NB4 (cell line): ENCODE results near the gene MRPL53.

Experiments
- CTCF ChIP-seq: IDR thresholded peaks from one replicate; pipeline ENCODE4 v1.5.1; 2012; ENCODE audit warnings: low read depth, low read length
- MAX ChIP-seq: IDR thresholded peaks from 2 replicates; pipeline ENCODE4 v1.6.1; 2011; ENCODE audit warnings: low read depth, low read length

DNA sequence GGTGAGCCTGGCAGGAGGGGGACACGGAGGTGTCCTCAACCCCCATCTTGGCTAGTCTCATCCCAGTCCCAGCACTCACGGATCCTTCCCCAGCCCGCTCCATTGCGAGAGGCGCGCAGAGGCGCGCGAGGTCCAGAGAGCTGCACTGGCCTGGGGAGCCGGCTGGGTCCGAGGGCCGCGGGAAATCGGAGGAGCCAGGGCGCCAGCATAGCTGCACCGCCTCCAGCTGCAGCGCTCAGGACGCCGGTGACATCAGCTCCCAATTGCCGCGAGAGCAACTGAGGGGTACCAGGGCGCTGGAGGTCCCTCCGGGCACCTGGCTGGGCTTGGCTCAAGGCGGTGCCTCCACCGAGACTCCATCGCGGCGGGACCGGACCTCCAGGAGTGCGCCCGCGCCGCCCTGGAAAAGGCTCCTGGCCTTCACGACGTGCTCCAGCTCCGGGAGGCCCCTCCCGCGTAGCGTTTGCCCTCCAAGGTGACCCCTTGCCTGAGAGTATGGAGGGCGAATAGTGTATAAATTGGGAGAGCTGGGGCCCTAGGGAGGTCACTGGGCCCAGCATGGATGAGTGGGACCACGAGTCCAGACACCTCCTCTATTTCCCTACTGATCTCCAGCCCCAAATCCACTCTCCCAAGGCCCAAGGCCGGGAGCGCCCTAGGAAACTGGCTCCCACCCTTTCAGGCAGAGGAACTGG, 36.2 kb downstream of the MRPL53 start:
- TF ChIP-seq CTCF (no peak), MAX (no peak)
